DOHH2 (cell line): Measurements from ENCODE around the gene QDPR.

Experiments
- H3F3A ChIP-seq: fragments of 200-600 bp; sonication (generic), shearing (Covaris generic); 2 replicates; pipeline ENCODE4 v1.6.0; 2016; ENCODE audit warnings: antibody characterized with exemption, mild to moderate bottlenecking; ENCODE audit not compliant: control insufficient read depth, insufficient read depth
- H3K27ac ChIP-seq: fragments of 200-600 bp; sonication (generic); 2 replicates; pipeline ENCODE4 v1.5.1; 2014; ENCODE audit warnings: low read depth, mild to moderate bottlenecking, low read length, moderate library complexity
- H3K27me3 ChIP-seq: fragments of 200-600 bp; sonication (generic); 2 replicates; pipeline ENCODE4 v1.6.1; 2014; ENCODE audit warnings: mild to moderate bottlenecking, low read length, mixed read lengths; ENCODE audit not compliant: control insufficient read depth
- H3K36me3 ChIP-seq: fragments of 200-600 bp; sonication (generic); 2 replicates; pipeline ENCODE4 v1.6.1; 2014; ENCODE audit warnings: mild to moderate bottlenecking, low read length, moderate library complexity, mixed read lengths; ENCODE audit not compliant: control insufficient read depth
- H3K4me1 ChIP-seq: fragments of 200-600 bp; sonication (generic); 2 replicates; pipeline ENCODE4 v1.6.1; 2014; ENCODE audit warnings: mild to moderate bottlenecking, low read length, mixed read lengths; ENCODE audit not compliant: control insufficient read depth
- H3K4me2 ChIP-seq: fragments of 200-600 bp; sonication (generic); 2 replicates; pipeline ENCODE4 v1.6.0; 2014; ENCODE audit warnings: mild to moderate bottlenecking, low read length, moderate library complexity
- H3K4me3 ChIP-seq: fragments of 200-600 bp; sonication (generic); 2 replicates; pipeline ENCODE4 v1.5.1; 2014; ENCODE audit warnings: mild to moderate bottlenecking, low read length, mixed read lengths
- H3K79me2 ChIP-seq: fragments of 200-600 bp; sonication (generic); 2 replicates; pipeline ENCODE4 v1.6.1; 2014; ENCODE audit warnings: mild to moderate bottlenecking, low read length, mixed read lengths; ENCODE audit not compliant: control insufficient read depth
- H3K9me2 ChIP-seq: fragments of 200-600 bp; sonication (generic); replicated peaks from 2 replicates; pipeline ENCODE4 v1.6.1; 2014; ENCODE audit warnings: mild to moderate bottlenecking, low read length, mixed read lengths; ENCODE audit not compliant: control insufficient read depth
- H3K9me3 ChIP-seq: fragments of 200-600 bp; sonication (generic); 2 replicates; pipeline ENCODE4 v1.6.1; 2014; ENCODE audit warnings: antibody characterized with exemption, low read length, mixed read lengths; ENCODE audit not compliant: control insufficient read depth, insufficient read depth
- H4K20me1 ChIP-seq: fragments of 200-600 bp; sonication (generic); 2 replicates; pipeline ENCODE4 v1.6.0; 2014; ENCODE audit warnings: low read depth, mild to moderate bottlenecking, antibody characterized with exemption, low read length, moderate library complexity; ENCODE audit not compliant: control insufficient read depth, insufficient read depth
- EZH2phosphoT487 ChIP-seq: fragments of 200-600 bp; sonication (generic); IDR thresholded peaks from 2 replicates; pipeline ENCODE4 v1.6.1; 2017; ENCODE audit warnings: borderline replicate concordance, mild to moderate bottlenecking, antibody characterized with exemption, low read length, moderate library complexity, mixed read lengths
- TF ChIP-seq, protein P1 (sequence below): fragments of 200-600 bp; sonication (generic); IDR thresholded peaks from one replicate; pipeline ENCODE4 v1.5.1; 2014; ENCODE audit warnings: antibody characterized with exemption, mild to moderate bottlenecking, low read depth, low read length; ENCODE audit not compliant: poor library complexity, severe bottlenecking

Gene QDPR

GRCh38 chr4:17556498-17556897 lies 44.6 kb upstream of the QDPR start:
- H3F3A ChIP-seq = no peaks in the 10 kb centered on the region
- no peak overlapping the region for H3K27ac ChIP-seq
- H3K27me3 ChIP-seq = peaks cover 3% of the 10 kb centered on the region
- H3K9me2 ChIP-seq = no peaks in the 10 kb centered on the region
- no peak overlapping the region for H3K4me2 ChIP-seq
- H3K36me3 ChIP-seq = no peaks in the 10 kb centered on the region
- no peaks in the 10 kb centered on the region for H4K20me1 ChIP-seq
- H3K4me1 ChIP-seq = no peaks in the 10 kb centered on the region; the same call in 1 of the 2 replicates
- H3K4me3 ChIP-seq = no peak overlapping the region
- no peak for TF ChIP-seq EZH2phosphoT487
- TF ChIP-seq, protein P1, sequence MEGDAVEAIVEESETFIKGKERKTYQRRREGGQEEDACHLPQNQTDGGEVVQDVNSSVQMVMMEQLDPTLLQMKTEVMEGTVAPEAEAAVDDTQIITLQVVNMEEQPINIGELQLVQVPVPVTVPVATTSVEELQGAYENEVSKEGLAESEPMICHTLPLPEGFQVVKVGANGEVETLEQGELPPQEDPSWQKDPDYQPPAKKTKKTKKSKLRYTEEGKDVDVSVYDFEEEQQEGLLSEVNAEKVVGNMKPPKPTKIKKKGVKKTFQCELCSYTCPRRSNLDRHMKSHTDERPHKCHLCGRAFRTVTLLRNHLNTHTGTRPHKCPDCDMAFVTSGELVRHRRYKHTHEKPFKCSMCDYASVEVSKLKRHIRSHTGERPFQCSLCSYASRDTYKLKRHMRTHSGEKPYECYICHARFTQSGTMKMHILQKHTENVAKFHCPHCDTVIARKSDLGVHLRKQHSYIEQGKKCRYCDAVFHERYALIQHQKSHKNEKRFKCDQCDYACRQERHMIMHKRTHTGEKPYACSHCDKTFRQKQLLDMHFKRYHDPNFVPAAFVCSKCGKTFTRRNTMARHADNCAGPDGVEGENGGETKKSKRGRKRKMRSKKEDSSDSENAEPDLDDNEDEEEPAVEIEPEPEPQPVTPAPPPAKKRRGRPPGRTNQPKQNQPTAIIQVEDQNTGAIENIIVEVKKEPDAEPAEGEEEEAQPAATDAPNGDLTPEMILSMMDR = no peak
- H3K9me3 ChIP-seq = no peaks in the 10 kb centered on the region
- H3K79me2 ChIP-seq = no peaks in the 10 kb centered on the region

GRCh38 chr4:17554568-17554967 lies 42.7 kb upstream of the QDPR start:
- Histone ChIP-seq H3K4me1 (peaks cover 4% of the 10 kb centered on the region), H3K4me3 (no peak overlapping the region), H3K9me3 (no peaks in the 10 kb centered on the region)

DNA sequence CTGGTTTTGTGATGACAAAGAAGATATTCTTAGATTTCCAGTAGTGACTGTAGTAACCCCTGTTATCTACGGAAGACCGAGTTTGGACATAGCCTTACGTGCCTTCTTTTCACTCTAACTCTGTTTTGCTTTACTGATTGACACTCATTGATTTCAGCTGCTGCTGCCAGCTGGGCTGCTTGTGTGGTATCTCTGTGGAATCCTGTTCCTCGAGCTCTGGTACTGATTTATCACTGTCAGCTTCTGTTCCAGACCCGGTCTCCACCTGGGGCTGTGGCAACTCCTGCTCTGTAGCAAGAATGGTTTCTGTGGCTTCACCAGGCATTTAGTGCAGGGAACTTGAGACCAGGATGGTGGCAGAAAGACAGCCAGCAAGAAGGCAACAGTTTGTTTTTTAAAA lies 40.5 kb upstream of the QDPR start:
- no peak overlapping the region for H3K4me2 ChIP-seq
- no peaks in the 10 kb centered on the region for H3K9me3 ChIP-seq
- no peaks in the 10 kb centered on the region for H3K79me2 ChIP-seq
- H3K9me2 ChIP-seq = no peaks in the 10 kb centered on the region
- H3K4me3 ChIP-seq = no peak overlapping the region
- H3F3A ChIP-seq = no peaks in the 10 kb centered on the region
- H3K4me1 ChIP-seq = peaks cover 5% of the 10 kb centered on the region
- no peaks in the 10 kb centered on the region for H3K36me3 ChIP-seq
- H3K27ac ChIP-seq = no peak overlapping the region
- no peaks in the 10 kb centered on the region for H4K20me1 ChIP-seq
- peaks cover 3% of the 10 kb centered on the region for H3K27me3 ChIP-seq
- TF ChIP-seq EZH2phosphoT487 = no peak
- TF ChIP-seq, protein P1 = no peak

More at GRCh38 chr4:17554568-17554967, 42.7 kb upstream of the QDPR start:
- Histone ChIP-seq H3K27me3 (peaks cover 3% of the 10 kb centered on the region), H3K27ac (no peak overlapping the region), H4K20me1 (no peaks in the 10 kb centered on the region), H3K36me3 (no peaks in the 10 kb centered on the region), H3K4me2 (no peak overlapping the region), H3F3A (no peaks in the 10 kb centered on the region), H3K9me2 (no peaks in the 10 kb centered on the region), H3K79me2 (no peaks in the 10 kb centered on the region)
- no peak for TF ChIP-seq EZH2phosphoT487
- TF ChIP-seq, protein P1 = no peak

- Histone ChIP-seq H3K4me1 (peaks cover 5% of the 10 kb centered on the region), H3K27me3 (peaks cover 3% of the 10 kb centered on the region), H3K27ac (no peak overlapping the region), H3K4me2 (no peak overlapping the region), H3F3A (no peaks in the 10 kb centered on the region), H3K36me3 (no peaks in the 10 kb centered on the region), H3K9me3 (no peaks in the 10 kb centered on the region), H4K20me1 (no peaks in the 10 kb centered on the region), H3K79me2 (no peaks in the 10 kb centered on the region), H3K9me2 (no peaks in the 10 kb centered on the region), H3K4me3 (no peak overlapping the region)
- TF ChIP-seq, protein P1 = no peak
- no peak for TF ChIP-seq EZH2phosphoT487
These were observed 38.7 kb upstream of the QDPR start for GRCh38 chr4:17550549-17550948.
